ENCODE results near the gene HPS3. TPM values are rescaled to one million over a fixed set of nuclear protein-coding genes. Genes with fewer than 3 reads are reported as not detected.
"Not testable (repeated sequence)": the region's sequence is repeated elsewhere in the genome, so short reads cannot be mapped to it uniquely, and the experiment has no call there.

Gene HPS3
- total RNA-seq, 4 donors from 2014 or later: 7.3 to 15.8 (median 11.8) TPM

DNA sequence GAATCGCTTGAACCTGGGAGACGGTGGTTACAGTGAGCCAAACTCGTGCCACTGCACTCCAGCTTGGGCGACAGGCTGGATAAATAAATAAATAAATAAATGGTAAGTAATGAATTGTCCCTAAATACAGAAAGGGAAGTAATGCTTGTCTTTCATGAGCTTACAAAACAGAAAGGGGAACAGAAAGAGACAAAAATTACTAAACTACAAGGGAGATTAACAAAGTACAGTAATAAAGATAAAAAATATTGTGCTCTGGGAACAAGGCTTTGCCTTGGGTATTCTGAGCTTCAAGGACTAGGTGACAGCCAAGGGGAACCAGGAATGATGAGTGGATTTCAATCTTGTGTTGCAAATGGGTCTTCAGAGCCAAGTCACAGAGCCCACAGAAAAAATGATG lies 34.0 kb upstream of the HPS3 start:
- Histone ChIP-seq H3K9me3 (no peaks in the 10 kb centered on the region), H3K36me3 (no peaks in the 10 kb centered on the region), H3K4me1 (no peaks in the 10 kb centered on the region), H3K4me3 (no peak overlapping the region), H3K27me3 (no peaks in the 10 kb centered on the region), H3K27ac (no peak overlapping the region)
- DNase-seq (ENCODE audit: low spot score in 2 of 2): no peak
- WGBS: 96% methylated on average over 4 of the region's 4 CpGs
- no peak for TF ChIP-seq POLR2AphosphoS5 (IDR thresholded peaks at IDR 0.05)
- no peak for TF ChIP-seq EP300 (IDR thresholded peaks at IDR 0.05)
- TF ChIP-seq, protein P1, sequence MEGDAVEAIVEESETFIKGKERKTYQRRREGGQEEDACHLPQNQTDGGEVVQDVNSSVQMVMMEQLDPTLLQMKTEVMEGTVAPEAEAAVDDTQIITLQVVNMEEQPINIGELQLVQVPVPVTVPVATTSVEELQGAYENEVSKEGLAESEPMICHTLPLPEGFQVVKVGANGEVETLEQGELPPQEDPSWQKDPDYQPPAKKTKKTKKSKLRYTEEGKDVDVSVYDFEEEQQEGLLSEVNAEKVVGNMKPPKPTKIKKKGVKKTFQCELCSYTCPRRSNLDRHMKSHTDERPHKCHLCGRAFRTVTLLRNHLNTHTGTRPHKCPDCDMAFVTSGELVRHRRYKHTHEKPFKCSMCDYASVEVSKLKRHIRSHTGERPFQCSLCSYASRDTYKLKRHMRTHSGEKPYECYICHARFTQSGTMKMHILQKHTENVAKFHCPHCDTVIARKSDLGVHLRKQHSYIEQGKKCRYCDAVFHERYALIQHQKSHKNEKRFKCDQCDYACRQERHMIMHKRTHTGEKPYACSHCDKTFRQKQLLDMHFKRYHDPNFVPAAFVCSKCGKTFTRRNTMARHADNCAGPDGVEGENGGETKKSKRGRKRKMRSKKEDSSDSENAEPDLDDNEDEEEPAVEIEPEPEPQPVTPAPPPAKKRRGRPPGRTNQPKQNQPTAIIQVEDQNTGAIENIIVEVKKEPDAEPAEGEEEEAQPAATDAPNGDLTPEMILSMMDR (IDR thresholded peaks at IDR 0.05): no peak
- no peak for TF ChIP-seq POLR2A (IDR thresholded peaks at IDR 0.05)

DNA sequence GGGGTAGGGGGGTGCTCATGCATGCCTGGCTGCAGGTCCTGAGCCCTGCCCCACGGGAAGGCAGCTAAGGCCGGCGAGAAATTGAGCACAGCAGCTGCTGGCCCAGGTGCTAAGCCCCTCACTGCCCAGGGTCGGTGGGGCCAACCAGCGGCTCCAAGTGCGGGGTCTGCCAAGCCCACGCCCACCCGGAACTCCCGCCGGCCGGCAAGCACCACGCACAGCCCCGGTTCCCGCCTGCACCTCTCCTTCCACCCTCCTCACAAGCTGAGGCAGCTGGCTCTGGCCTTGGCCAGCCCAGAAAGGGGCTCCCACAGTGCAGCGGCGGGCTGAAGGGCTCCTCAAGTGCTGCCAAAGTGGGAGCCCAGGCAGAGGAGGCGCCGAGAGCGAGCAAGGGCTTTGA lies 31.5 kb upstream of the HPS3 start:
- H3K9me3 ChIP-seq; H3K36me3 ChIP-seq; H3K27me3 ChIP-seq; H3K27ac ChIP-seq; H3K4me3 ChIP-seq; H3K4me1 ChIP-seq; DNase-seq (ENCODE audit: low spot score in 2 of 2): not testable (repeated sequence)
- WGBS: 87% methylated on average over 7 of the region's 19 CpGs

DNA sequence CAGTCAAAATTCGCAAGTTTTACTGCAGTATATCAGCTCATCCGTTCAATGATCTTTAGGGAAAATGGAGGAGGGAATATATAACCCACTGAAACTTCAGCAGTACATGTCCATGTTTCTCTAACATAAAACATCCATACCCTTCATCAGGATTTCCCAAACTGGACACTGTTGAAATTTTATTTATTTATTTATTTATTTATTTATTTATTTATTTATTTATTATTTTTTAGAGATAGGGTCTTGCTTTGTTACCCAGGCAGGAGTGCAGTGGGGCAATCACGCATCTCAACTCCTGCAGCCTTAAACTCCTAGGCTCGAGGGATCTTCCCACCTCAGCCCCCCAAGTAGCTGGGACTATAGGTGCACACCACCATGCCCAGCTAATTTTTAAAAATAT lies 28.3 kb upstream of the HPS3 start:
- no peak overlapping the region for H3K27ac ChIP-seq
- H3K36me3 ChIP-seq: no peaks in the 10 kb centered on the region
- DNase-seq (ENCODE audit: low spot score in 2 of 2): no peak
- no peak overlapping the region for H3K4me3 ChIP-seq
- TF ChIP-seq POLR2A (IDR thresholded peaks at IDR 0.05) (no peak), EP300 (IDR thresholded peaks at IDR 0.05) (no peak), POLR2AphosphoS5 (IDR thresholded peaks at IDR 0.05) (no peak)
- TF ChIP-seq, protein P1 (IDR thresholded peaks at IDR 0.05): no peak
- H3K9me3 ChIP-seq: peaks cover 4% of the 10 kb centered on the region
- 93% methylated on average over 4 of the region's 4 CpGs for WGBS
- no peaks in the 10 kb centered on the region for H3K27me3 ChIP-seq
- no peaks in the 10 kb centered on the region for H3K4me1 ChIP-seq

DNA sequence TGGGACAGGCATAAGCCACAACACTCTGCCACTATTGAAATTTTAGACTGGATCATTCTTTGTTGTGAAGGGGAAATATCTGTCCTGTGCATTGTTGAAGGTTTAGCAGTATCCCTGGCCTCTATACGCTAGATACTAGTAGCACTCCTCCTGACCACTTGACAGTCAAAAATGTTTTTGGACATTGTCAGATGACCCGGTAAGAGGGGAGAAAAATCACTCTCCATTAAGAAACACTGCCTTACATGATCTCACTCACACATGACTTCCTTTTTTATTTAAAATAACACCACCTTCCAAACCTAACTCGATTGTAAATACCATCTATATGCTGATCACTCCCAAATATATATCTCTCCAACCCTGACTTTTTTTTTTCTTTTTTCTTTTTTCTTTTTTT lies 27.8 kb upstream of the HPS3 start:
- Histone ChIP-seq H3K4me3 (no peak overlapping the region), H3K27ac (no peak overlapping the region), H3K4me1 (no peaks in the 10 kb centered on the region), H3K36me3 (no peaks in the 10 kb centered on the region), H3K27me3 (no peaks in the 10 kb centered on the region), H3K9me3 (peaks cover 5% of the 10 kb centered on the region)
- no peak for DNase-seq (ENCODE audit: low spot score in 2 of 2)
- TF ChIP-seq POLR2AphosphoS5 (IDR thresholded peaks at IDR 0.05) (no peak), POLR2A (IDR thresholded peaks at IDR 0.05) (no peak), EP300 (IDR thresholded peaks at IDR 0.05) (no peak)
- TF ChIP-seq, protein P1 (IDR thresholded peaks at IDR 0.05): no peak
- 84% methylated on average over 3 of the region's 3 CpGs for WGBS

DNA sequence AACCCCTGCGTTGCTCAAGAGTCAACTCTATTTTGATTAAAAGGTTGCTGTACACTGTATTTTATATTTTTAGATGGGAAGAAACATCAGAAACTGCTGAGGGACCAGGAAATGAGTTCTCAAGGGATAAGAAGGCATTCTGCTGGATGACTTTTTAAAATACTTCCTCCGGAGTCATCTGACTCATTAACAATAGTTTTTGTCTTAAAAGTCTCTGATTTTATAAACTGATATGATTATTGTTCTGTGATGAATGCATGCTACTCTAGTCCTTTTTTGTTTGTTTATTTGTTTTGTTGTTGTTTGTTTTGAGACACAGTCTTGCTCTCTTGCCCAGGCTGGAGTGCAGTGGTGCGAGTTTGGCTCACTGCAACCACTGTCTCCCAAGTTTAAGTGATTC lies 25.0 kb upstream of the HPS3 start:
- H3K4me3 ChIP-seq: no peak overlapping the region
- WGBS: 72% methylated on average over 3 of the region's 3 CpGs

More for the DNA sequence above, 25.0 kb upstream of the HPS3 start:
- Histone ChIP-seq H3K9me3 (peaks cover 5% of the 10 kb centered on the region), H3K4me1 (no peaks in the 10 kb centered on the region), H3K27me3 (no peaks in the 10 kb centered on the region), H3K36me3 (no peaks in the 10 kb centered on the region), H3K27ac (no peak overlapping the region)
- no peak for DNase-seq (ENCODE audit: low spot score in 2 of 2)
- TF ChIP-seq POLR2AphosphoS5 (IDR thresholded peaks at IDR 0.05) (no peak), EP300 (IDR thresholded peaks at IDR 0.05) (no peak), POLR2A (IDR thresholded peaks at IDR 0.05) (no peak)
- TF ChIP-seq, protein P1 (IDR thresholded peaks at IDR 0.05): no peak

All from suprapubic skin (tissue), 4 donors.